Measurements from ENCODE around the gene TSPAN18.

Gene TSPAN18

GRCh38 chr11:44840521-44841251 lies 113.9 kb downstream of the TSPAN18 start:
- TF ChIP-seq, protein P1, sequence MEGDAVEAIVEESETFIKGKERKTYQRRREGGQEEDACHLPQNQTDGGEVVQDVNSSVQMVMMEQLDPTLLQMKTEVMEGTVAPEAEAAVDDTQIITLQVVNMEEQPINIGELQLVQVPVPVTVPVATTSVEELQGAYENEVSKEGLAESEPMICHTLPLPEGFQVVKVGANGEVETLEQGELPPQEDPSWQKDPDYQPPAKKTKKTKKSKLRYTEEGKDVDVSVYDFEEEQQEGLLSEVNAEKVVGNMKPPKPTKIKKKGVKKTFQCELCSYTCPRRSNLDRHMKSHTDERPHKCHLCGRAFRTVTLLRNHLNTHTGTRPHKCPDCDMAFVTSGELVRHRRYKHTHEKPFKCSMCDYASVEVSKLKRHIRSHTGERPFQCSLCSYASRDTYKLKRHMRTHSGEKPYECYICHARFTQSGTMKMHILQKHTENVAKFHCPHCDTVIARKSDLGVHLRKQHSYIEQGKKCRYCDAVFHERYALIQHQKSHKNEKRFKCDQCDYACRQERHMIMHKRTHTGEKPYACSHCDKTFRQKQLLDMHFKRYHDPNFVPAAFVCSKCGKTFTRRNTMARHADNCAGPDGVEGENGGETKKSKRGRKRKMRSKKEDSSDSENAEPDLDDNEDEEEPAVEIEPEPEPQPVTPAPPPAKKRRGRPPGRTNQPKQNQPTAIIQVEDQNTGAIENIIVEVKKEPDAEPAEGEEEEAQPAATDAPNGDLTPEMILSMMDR (IDR thresholded peaks at IDR 0.05), result no peak

DNA sequence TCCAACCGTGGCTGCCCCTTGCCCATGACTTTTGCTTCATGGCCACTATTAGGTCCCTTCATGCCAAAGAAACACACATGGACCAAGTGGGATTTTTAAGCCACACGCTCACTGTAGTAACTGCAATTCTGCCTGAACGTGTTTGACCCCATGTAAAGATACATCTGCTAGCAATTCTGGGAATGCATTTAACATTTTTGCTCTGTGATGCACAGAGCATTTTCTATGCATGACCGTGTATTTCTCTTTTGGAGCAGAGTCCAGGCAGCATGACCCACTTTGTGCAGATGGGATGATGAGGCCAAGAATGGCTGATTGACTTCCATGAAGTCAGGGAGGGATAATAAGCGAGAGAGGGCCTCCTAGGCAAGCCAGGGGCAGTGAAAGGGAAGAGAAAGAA lies 115.5 kb downstream of the TSPAN18 start:
- TF ChIP-seq, protein P1 (IDR thresholded peaks at IDR 0.05), result no peak

- TF ChIP-seq, protein P1 (IDR thresholded peaks at IDR 0.05), result no peak
Observed at GRCh38 chr11:44846852-44847251, 120.1 kb downstream of the TSPAN18 start.

DNA sequence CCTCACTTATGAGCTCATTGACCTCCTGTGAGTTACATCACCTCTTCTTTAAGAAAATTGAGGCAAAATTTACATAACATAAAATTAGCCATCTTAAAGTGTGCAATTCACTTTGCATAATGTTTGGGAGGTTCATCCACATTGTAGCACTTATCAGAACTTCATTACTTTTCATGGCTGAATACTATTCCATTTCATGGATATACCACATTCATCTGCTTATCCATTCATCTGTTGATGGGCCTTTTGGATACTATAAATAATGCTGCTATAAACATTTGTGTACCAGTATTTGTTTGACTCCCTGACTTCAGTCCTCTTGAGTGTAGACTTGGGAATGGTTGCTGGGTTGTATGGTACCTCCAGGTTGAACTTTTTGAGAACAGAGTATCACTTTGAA lies 120.6 kb downstream of the TSPAN18 start:
- TF ChIP-seq, protein P1 (IDR thresholded peaks at IDR 0.05), result no peak

GRCh38 chr11:44848203-44848962 lies 121.6 kb downstream of the TSPAN18 start:
- TF ChIP-seq, protein P1 (IDR thresholded peaks at IDR 0.05), result no peak

GRCh38 chr11:44848963-44849350 lies 122.2 kb downstream of the TSPAN18 start:
- TF ChIP-seq, protein P1 (IDR thresholded peaks at IDR 0.05), result no peak

DNA sequence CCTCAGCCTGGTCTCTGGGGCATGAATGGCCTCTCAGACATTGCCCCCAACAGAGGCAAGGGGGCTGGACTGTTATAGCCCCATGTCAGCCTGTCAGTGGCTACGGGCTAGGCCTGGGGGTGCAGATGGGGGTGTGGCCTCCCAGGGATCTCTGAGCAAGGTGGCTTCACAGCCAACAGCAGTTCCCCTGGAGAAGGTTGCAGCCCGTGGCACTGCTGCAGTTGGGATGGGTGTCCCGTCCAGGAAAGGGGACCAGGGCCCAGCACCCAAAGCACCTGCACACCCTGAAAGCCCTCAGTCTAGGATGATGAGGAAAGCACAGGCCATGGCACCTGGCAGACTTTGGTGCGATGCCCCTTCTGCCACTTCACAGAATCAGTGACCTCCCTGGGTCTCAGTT lies 122.7 kb downstream of the TSPAN18 start:
- TF ChIP-seq, protein P1 (IDR thresholded peaks at IDR 0.05), result no peak
